Right kidney (tissue), 9 donors: Measurements from ENCODE around the gene NUDCD3.

Source experiments
- DNase-seq: peaks from one replicate; pipeline ENCODE4 v3.0.0-alpha.2; 2016
- long read RNA-seq, 8 donors: transcript quantifications; one replicate each; lab custom pipeline, GENCODE V29; 2026

NUDCD3 gene
- long read RNA-seq, donor 1, full-length matches to known transcripts, result 9 of 1,388 reads
- long read RNA-seq, donor 1, partial matches to known transcripts, result 1,379 of 1,388 reads
- long read RNA-seq, donor 1, other reads (novel, unspliced or antisense), result 0 of 1,388 reads
- long read RNA-seq, donor 2, full-length matches to known transcripts, result 12 of 20 reads
- long read RNA-seq, donor 2, partial matches to known transcripts, result 8 of 20 reads
- long read RNA-seq, donor 2, other reads (novel, unspliced or antisense), result 0 of 20 reads
- long read RNA-seq, donor 3, full-length matches to known transcripts, result 7 of 7 reads
- long read RNA-seq, donor 3, partial matches to known transcripts, result 0 of 7 reads
- long read RNA-seq, donor 3, other reads (novel, unspliced or antisense), result 0 of 7 reads
- long read RNA-seq, donor 4, full-length matches to known transcripts, result 17 of 17 reads
- long read RNA-seq, donor 4, partial matches to known transcripts, result 0 of 17 reads
- long read RNA-seq, donor 4, other reads (novel, unspliced or antisense), result 0 of 17 reads
- long read RNA-seq, donor 5, full-length matches to known transcripts, result 17 of 1,042 reads
- long read RNA-seq, donor 5, partial matches to known transcripts, result 1,025 of 1,042 reads
- long read RNA-seq, donor 5, other reads (novel, unspliced or antisense), result 0 of 1,042 reads
- long read RNA-seq, donor 6, full-length matches to known transcripts, result 16 of 843 reads
- long read RNA-seq, donor 6, partial matches to known transcripts, result 827 of 843 reads
- long read RNA-seq, donor 6, other reads (novel, unspliced or antisense), result 0 of 843 reads
- long read RNA-seq, donor 7, full-length matches to known transcripts, result 12 of 1,472 reads
- long read RNA-seq, donor 7, partial matches to known transcripts, result 1,460 of 1,472 reads
- long read RNA-seq, donor 7, other reads (novel, unspliced or antisense), result 0 of 1,472 reads
- long read RNA-seq, donor 8, full-length matches to known transcripts, result 17 of 17 reads
- long read RNA-seq, donor 8, partial matches to known transcripts, result 0 of 17 reads
- long read RNA-seq, donor 8, other reads (novel, unspliced or antisense), result 0 of 17 reads

- DNase-seq, result peak; percentile 99
Measured at GRCh38 chr7:44490351-44491200, at the start of gene NUDCD3. Gene NUDCD3 (minus strand): TSS chr7:44490658. CDS start chr7:44490600, 58 bp downstream.

- DNase-seq, result no peak
Measured at GRCh38 chr7:44539669-44540506, 49.4 kb upstream of the NUDCD3 start.

GRCh38 chr7:44538798-44539668 is 48.6 kb upstream of the NUDCD3 start:
- DNase-seq, result no peak

- no peak for DNase-seq
Measured at GRCh38 chr7:44538093-44538797, 47.8 kb upstream of the NUDCD3 start.

- DNase-seq, result no peak
Measured at GRCh38 chr7:44537442-44537841, 47.0 kb upstream of the NUDCD3 start.

GRCh38 chr7:44536090-44536489 is 45.6 kb upstream of the NUDCD3 start:
- DNase-seq, result no peak

GRCh38 chr7:44535348-44536064 is 45.0 kb upstream of the NUDCD3 start:
- DNase-seq, result no peak

GRCh38 chr7:44534501-44534900 is 44.0 kb upstream of the NUDCD3 start:
- no peak for DNase-seq

GRCh38 chr7:44534087-44534486 is 43.6 kb upstream of the NUDCD3 start:
- no peak for DNase-seq

- DNase-seq, result no peak
Measured at GRCh38 chr7:44533301-44534055, 43.0 kb upstream of the NUDCD3 start.

- no peak for DNase-seq
Measured at GRCh38 chr7:44531421-44532380, 41.2 kb upstream of the NUDCD3 start.

GRCh38 chr7:44530990-44531389 is 40.5 kb upstream of the NUDCD3 start:
- DNase-seq, result no peak

GRCh38 chr7:44524811-44525388 is 34.4 kb upstream of the NUDCD3 start:
- no peak for DNase-seq

- DNase-seq, result no peak
Measured at GRCh38 chr7:44522315-44522714, 31.9 kb upstream of the NUDCD3 start.

- DNase-seq, result no peak
Measured at GRCh38 chr7:44521347-44522095, 31.1 kb upstream of the NUDCD3 start.
